Measurements from ENCODE around the gene CEBPG. TPM values are rescaled to one million over a fixed set of nuclear protein-coding genes. Genes with fewer than 3 reads are reported as not detected.

The CEBPG gene
- total RNA-seq, 1 donor from 2014 or later: 23.9 TPM

DNA sequence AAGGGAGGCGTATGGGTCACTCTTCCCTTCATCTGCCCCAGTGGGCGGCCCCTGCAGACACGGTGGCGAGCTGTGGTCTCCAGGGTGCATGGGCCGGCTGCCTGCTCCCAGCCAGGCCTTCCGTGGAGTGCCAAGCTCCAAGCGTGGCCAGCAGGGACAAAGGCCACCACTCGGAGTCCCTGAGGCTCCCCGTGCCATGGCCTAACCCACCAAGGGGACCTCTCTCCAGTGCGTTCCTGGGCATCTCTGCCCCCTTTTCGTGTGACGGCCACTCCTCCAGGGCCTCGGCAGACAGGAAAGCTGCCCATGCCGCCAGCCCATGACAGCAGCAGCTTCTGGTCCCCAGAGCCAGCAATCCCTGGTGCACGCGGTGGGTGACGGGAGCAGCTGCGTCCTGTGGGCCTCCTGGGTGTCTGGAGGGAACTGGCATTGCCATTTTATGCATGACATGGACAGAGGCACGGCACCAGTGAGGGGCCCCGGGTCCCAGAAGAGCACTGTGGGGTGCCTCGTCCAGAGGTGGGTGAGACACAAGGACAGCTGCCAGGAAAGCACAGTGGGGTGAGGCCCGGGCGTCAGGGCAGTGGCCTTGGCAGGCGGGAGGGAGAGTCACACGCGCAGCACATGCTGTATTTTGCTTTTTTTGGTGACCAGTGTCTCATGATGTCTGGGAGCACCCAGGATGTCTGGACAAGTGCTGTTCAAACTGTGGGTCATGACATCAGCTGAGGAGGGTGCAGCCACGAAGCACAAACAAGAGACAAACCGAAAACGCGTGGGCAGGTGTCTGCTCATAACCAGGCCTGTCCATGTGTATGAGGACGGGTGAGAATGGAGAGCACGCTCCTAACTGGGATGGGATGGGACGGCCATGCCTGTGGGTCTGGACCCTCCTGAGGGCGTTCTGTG lies 32.3 kb downstream of the CEBPG start:
- intact Hi-C loops (cut with micrococcal nuclease): loop anchor here (1.0 to 2.0 kb wide), 4 partner anchors 31 to 280 kb away; no protein-coding TSS in a partner anchor

GRCh38 chr19:33406521-33407139 lies 33.1 kb downstream of the CEBPG start:
- intact Hi-C loops (cut with micrococcal nuclease): loop anchor here (1.0 kb wide), 3 partner anchors 171 to 280 kb away; no protein-coding TSS in a partner anchor

GRCh38 chr19:33407140-33407551 lies 33.6 kb downstream of the CEBPG start:
- intact Hi-C loops (cut with micrococcal nuclease): no loop called here

DNA sequence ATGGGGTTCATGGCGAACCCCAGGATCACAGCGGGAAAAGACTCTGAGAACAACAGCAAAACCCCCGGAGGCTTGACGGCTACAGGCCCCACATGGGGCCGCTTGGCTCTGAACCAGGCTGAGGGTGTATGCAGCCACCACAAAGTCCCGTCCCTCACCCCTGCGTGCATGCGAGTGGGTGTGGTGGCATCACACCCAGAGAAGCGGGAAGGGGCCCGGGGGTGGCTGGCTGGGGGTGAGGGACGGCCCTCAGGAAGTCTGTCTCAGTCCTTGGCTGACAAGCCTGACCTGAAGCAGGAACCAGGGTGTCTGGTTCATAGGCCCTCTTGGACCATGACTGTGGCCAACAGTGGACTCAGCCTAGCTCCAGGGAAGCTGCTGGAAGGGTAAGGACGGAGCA lies 34.2 kb downstream of the CEBPG start:
- intact Hi-C loops (cut with micrococcal nuclease): no loop called here

- intact Hi-C loops (cut with micrococcal nuclease): no loop called here
Measured at GRCh38 chr19:33408116-33408515, 34.6 kb downstream of the CEBPG start.

DNA sequence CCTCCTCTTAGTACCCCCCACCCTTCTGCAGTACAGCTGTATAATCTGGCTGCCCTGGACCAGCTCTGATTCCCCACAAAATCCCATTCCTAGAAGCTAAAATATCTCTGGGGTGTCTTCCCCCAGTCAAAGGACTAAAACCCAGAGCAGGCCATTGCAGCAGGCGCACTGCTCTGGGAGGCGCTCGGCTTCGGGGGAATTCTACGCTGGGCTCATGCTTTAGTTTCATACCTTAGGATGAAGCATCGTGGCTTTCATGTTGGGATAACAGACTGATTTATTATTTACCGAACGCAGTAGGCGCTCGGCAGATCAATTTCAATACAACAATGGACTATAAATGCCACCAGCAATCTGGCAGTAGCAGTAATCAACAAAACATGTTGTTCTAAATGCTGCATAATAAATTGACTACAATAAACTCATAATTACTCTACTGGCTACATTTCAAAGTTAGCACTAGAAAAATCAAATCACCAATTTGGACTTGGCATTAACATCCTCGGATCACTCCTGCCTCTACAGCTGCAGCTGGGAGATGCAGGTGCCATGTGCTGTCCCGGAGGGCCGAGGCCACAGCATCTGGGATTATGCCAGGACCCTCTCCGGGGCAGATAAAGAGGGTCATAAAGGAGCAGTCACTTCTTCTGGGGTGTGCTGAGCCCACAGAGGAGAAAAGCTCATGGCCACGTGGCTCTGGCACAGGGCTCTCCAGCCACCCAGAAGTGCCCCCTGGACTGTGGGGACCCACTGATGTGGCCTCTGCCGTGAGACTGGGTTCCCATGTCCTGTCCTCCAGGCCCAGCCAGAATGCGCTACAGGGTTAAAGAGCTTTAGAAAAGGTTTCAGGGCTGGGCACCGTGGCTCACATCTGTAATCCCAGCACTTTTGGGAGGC lies 35.3 kb downstream of the CEBPG start:
- intact Hi-C loops (cut with micrococcal nuclease): no loop called here

DNA sequence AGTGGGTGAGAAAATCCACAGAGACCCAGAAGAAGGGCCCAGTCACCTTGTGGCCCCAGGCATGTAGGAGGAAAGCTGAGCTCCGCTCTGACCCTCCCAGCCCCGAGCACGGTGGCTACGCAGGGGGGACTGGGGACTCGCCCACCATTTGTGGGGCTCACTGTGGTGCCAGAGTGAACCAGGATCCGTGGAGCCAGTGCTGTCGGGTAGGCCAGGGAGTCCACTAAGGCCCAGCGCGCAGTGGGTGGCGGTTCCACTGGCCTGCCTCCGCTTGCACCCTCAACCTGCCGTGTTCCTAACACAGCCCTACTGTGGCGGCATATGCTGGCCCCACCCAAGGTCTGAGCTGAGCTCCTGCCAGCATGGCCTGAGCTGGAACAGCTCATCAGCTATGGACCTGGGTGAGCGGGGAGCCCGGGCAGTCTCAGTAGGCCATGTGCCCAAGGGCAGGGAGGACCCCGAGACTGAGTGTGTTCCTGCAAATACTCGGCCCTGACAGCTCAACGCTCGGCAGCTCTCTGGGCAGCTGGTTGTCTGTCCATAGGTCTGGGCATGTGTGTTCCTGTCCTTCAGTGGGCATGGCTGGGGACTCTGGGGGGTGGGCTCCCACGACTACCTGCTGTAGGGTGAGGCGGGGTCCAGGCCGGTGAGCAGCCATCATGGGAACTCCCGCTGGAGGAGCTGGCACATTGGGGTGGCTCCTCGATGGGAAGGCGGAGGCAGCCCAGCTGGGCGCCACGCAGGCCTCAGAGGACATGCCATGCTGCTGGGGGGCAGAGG lies 36.6 kb downstream of the CEBPG start:
- intact Hi-C loops (cut with micrococcal nuclease): no loop called here

- intact Hi-C loops (cut with micrococcal nuclease): no loop called here
Measured at GRCh38 chr19:33410915-33411401, 37.4 kb downstream of the CEBPG start.

DNA sequence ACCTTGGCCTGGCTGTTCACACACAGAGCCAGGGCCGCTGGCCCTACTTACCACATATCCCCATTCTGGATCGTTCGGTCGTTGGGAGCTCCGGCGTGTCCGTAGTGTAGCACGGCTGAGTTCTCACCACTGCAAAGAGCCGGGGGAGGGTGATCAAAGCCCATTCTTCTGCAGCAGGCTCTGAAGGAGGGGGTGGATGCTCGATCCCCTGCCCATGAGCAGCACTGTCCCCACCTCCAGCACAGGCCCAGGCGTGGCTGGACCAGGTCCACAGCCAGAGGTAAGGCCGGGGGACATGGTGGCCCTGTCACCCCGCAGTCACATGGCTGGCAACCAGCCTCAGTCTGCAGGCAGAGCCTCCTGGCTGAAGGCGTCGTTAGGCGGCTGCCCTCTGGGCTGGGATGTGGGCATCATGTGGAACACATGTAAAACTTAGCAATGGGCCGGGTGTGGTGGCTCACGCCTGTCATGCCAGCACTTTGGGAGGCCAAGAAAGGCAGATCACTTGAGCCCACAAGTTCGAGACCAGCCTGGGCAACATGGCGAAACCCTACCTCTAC lies 38.2 kb downstream of the CEBPG start:
- intact Hi-C loops (cut with micrococcal nuclease): no loop called here

GRCh38 chr19:33412601-33413425 lies 39.3 kb downstream of the CEBPG start:
- intact Hi-C loops (cut with micrococcal nuclease): no loop called here

- intact Hi-C loops (cut with micrococcal nuclease): no loop called here
Measured at GRCh38 chr19:33413426-33413725, 39.9 kb downstream of the CEBPG start.

- intact Hi-C loops (cut with micrococcal nuclease): no loop called here
Measured at GRCh38 chr19:33413868-33414666, 40.6 kb downstream of the CEBPG start.

- intact Hi-C loops (cut with micrococcal nuclease): no loop called here
Measured at GRCh38 chr19:33414667-33415605, 41.4 kb downstream of the CEBPG start.

DNA sequence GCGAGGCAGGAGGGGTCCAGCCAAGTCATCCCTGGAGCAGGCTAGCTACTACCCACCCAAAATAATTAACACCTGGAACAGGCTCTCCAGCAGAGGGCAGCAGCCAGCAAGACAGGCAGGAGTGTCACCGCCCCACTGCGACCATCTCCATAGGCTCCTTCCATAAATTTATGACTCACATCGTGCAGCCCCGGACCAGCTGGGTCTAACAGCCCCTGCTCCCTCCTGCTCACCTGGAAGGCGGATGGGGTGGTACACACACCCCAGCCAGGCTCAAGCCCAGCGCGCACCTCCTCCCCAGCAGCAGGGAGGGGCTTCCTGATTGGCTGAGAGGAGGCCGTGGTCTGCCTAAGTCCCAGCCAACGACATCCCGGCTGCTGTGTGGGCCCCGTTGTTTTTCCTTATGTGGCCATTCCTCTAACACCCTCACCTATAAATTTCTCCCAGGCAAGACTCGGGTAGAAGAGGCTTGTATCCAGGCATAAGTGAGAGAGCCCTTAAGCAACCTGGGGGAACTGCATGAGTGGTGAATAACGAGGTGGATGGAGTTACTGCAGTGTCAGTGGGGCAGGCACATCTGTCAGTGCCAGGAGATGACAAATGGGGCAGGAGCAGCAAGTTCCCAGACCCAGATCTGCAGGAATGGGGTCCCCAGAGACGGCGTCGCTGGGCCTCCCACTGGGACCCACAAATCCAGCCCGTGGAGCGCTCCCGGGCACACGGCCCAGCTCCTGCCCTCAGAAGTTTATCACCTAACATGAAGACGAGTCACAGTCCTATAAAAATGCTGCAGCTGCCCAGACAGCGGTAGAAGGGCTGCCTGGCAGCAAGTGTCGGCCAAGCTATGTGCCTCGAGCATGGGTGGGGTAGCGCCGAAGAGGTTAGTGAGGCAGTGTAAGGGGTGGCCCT lies 43.1 kb downstream of the CEBPG start:
- intact Hi-C loops (cut with micrococcal nuclease): loop anchor here (1.0 kb wide), 1 partner anchor 355 kb away; no protein-coding TSS in a partner anchor

DNA sequence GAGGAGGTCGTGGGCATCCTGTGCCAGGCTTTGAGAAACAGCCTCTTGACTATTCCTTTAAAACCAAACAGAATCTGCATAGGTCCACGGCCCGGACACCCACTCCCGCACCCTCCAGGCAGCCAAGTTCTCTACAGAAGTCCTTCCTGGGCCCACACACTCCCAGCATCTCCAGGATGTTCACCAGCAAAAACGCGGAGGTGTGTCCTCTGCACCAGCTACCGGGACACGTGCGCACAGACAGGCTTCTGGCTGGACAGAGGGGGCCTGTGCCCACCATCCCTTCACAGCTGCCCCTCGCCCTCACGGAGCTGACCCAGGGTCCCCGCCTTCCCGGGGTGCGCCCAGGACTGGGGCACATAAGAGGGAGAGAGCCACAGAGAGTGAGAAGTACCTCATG lies 44.2 kb downstream of the CEBPG start:
- intact Hi-C loops (cut with micrococcal nuclease): no loop called here

- intact Hi-C loops (cut with micrococcal nuclease): no loop called here
Measured at GRCh38 chr19:33418461-33418860, 45.0 kb downstream of the CEBPG start.

All from T-helper 1 cell treated with Interleukin-12 subunit alpha and Interleukin-12 subunit beta and Interleukin-4 antibody, amounts not matched to agents 30 ng/mL and 1 ng/mL, for 36 hours (primary cell).